T47D (cell line): ENCODE measurements around the gene LGI2.
"Not testable (repeated sequence)": the region's sequence is repeated elsewhere in the genome, so short reads cannot be mapped to it uniquely, and the experiment has no call there.

Source experiments
- DNase-seq, 2 experiments: peaks; one replicate each; pipeline versions ENCODE4 v3.0.0 to v3.0.0-alpha.2; 2011 to 2012; ENCODE audit warnings: low read depth in 1 of 2, low spot score in 1 of 2
- JUND ChIP-seq: IDR thresholded peaks from 2 replicates; pipeline ENCODE4 v1.6.1; 2012; ENCODE audit warnings: low read depth
- in situ Hi-C: cut with HindIII; loops from 2 replicates; pipeline ENCODE4 v1.10.0; 2016; ENCODE audit warnings: low sequenced_read_pairs, low pct_unique_long_range_greater_than_20kb

The LGI2 gene

GRCh38 chr4:25030277-25031076, at the start of gene LGI2:
Gene LGI2 (minus strand): TSS chr4:25030946. CDS start chr4:25030693, 253 bp downstream.
- peak in 1 of 2 experiments; percentile 23 for DNase-seq
- TF ChIP-seq JUND = no peak
- in situ Hi-C loops = no loop called here

- DNase-seq = no peak
- in situ Hi-C loops = no loop called here
- no peak for TF ChIP-seq JUND
Observed at GRCh38 chr4:25078523-25078922, 47.8 kb upstream of the LGI2 start.

- no peak for TF ChIP-seq JUND
- in situ Hi-C loops = no loop called here
- no peak for DNase-seq
Observed at GRCh38 chr4:25076625-25077398, 46.1 kb upstream of the LGI2 start.

- in situ Hi-C loops = no loop called here
- no peak for TF ChIP-seq JUND
- no peak for DNase-seq
Observed at GRCh38 chr4:25075851-25076250, 45.1 kb upstream of the LGI2 start.

- in situ Hi-C loops = no loop called here
- DNase-seq = no peak
- TF ChIP-seq JUND = no peak
Observed at GRCh38 chr4:25075129-25075528, 44.4 kb upstream of the LGI2 start.

- TF ChIP-seq JUND = no peak
- in situ Hi-C loops = no loop called here
Observed at GRCh38 chr4:25070545-25070944, 39.8 kb upstream of the LGI2 start.

GRCh38 chr4:25069014-25069413, 38.3 kb upstream of the LGI2 start:
- in situ Hi-C loops = no loop called here
- peak in 1 of 2 experiments; percentile 22 for DNase-seq
- no peak for TF ChIP-seq JUND

More at GRCh38 chr4:25070545-25070944, 39.8 kb upstream of the LGI2 start:
- DNase-seq = no peak

- in situ Hi-C loops = no loop called here
- TF ChIP-seq JUND = no peak
- DNase-seq = no peak
Observed at GRCh38 chr4:25068386-25068785, 37.6 kb upstream of the LGI2 start.

GRCh38 chr4:25065932-25066590, 35.3 kb upstream of the LGI2 start:
- in situ Hi-C loops = no loop called here
- DNase-seq = no peak
- no peak for TF ChIP-seq JUND

- DNase-seq = no peak
- in situ Hi-C loops = no loop called here
- TF ChIP-seq JUND = no peak
Observed at GRCh38 chr4:25065431-25065858, 34.7 kb upstream of the LGI2 start.

- DNase-seq, in situ Hi-C loops: not testable (repeated sequence)
Observed at GRCh38 chr4:25064447-25064846, 33.7 kb upstream of the LGI2 start.

- TF ChIP-seq JUND = no peak
- no peak for DNase-seq
- in situ Hi-C loops = no loop called here
Observed at GRCh38 chr4:25063116-25063515, 32.4 kb upstream of the LGI2 start.

- DNase-seq = no peak
- in situ Hi-C loops = no loop called here
- no peak for TF ChIP-seq JUND
Observed at GRCh38 chr4:25062098-25062497, 31.4 kb upstream of the LGI2 start.
